Caco-2 (cell line): ENCODE data around the gene PHLPP1. TPM values are rescaled to one million over a fixed set of nuclear protein-coding genes. Genes with fewer than 3 reads are reported as not detected.

Experiments used
- BruUV-seq: library from RNA; stranded (reverse); fragments of 400-500 nt; replicated peaks from 2 replicates; lab custom pipeline; 2021; lab: Mats Ljungman, UMichigan
- CTCF ChIA-PET: fragments of 300-600 bp; sonication (Branson Sonifier 250); formaldehyde crosslinking; loops from one replicate; lab custom pipeline; 2022; ENCODE audit warnings: antibody characterized with exemption; lab: Charles Lee
- POLR2A ChIA-PET: fragments of 300-600 bp; sonication (Branson Sonifier 250); formaldehyde crosslinking; loops from one replicate; lab custom pipeline; 2022; ENCODE audit warnings: antibody characterized with exemption; lab: Charles Lee
- DNase-seq, 2 experiments: peaks; one replicate each; pipeline versions ENCODE4 v3.0.0 to v3.0.0-alpha.2; 2020 to 2022
- H3K27me3 ChIP-seq: replicated peaks from 2 replicates; pipeline ENCODE4 v1.6.0; 2011; ENCODE audit warnings: low read length; ENCODE audit not compliant: control insufficient read depth, insufficient read depth
- H3K36me3 ChIP-seq: 2 replicates; pipeline ENCODE4 v1.5.1; 2011; ENCODE audit warnings: low read length; ENCODE audit not compliant: control insufficient read depth, insufficient read depth
- H3K4me1 ChIP-seq: fragments of 250-450 bp; sonication (Bioruptor Pico); 2 replicates; pipeline ENCODE4 v1.5.1; 2020; ENCODE audit warnings: mild to moderate bottlenecking
- H3K4me3 ChIP-seq: 2 replicates; pipeline ENCODE4 v1.5.1; 2011; ENCODE audit warnings: low read depth, mild to moderate bottlenecking, control low read depth, low read length
- H3K9me3 ChIP-seq: fragments of 250-450 bp; sonication (Bioruptor Pico); 2 replicates; pipeline ENCODE4 v1.5.1; 2020; ENCODE audit warnings: mild to moderate bottlenecking, moderate library complexity
- H3K27ac Mint-ChIP-seq: one replicate; pipeline ENCODE4 v1.8.0; 2022; ENCODE audit warnings: mixed read lengths; ENCODE audit not compliant: unreplicated experiment
- H3K27me3 Mint-ChIP-seq: one replicate; pipeline ENCODE4 v1.8.0; 2022; ENCODE audit warnings: mixed read lengths; ENCODE audit not compliant: insufficient read depth, unreplicated experiment
- H3K36me3 Mint-ChIP-seq: one replicate; pipeline ENCODE4 v1.8.0; 2022; ENCODE audit warnings: mild to moderate bottlenecking, mixed read lengths; ENCODE audit not compliant: insufficient read depth, unreplicated experiment
- H3K4me1 Mint-ChIP-seq: one replicate; pipeline ENCODE4 v1.8.0; 2022; ENCODE audit warnings: low read depth, mixed read lengths; ENCODE audit not compliant: unreplicated experiment
- H3K4me3 Mint-ChIP-seq: one replicate; pipeline ENCODE4 v1.8.0; 2022; ENCODE audit warnings: mild to moderate bottlenecking, moderate library complexity, mixed read lengths; ENCODE audit not compliant: unreplicated experiment
- H3K9me3 Mint-ChIP-seq: one replicate; pipeline ENCODE4 v1.8.0; 2022; ENCODE audit warnings: mixed read lengths; ENCODE audit not compliant: unreplicated experiment
- CTCF ChIP-seq, 2 experiments: fragments of 200-600 bp in 1 of 2; IDR thresholded peaks; 1 replicate in 1 of 2; 2 replicates in 1 of 2; pipeline versions ENCODE4 v1.5.1 to v1.8.0; 2011 to 2022; ENCODE audit warnings: antibody characterized with exemption in 1 of 2, control low read depth in 1 of 2, inconsistent platforms in 1 of 2, low read depth in 1 of 2, low read length in 1 of 2, mild to moderate bottlenecking in 1 of 2, moderate library complexity in 1 of 2; ENCODE audit not compliant: insufficient read depth in 1 of 2, severe bottlenecking in 1 of 2, unreplicated experiment in 1 of 2
- intact Hi-C: fragments of 100-400 bp; cut with micrococcal nuclease; formaldehyde crosslinking; loops from one replicate; pipeline ENCODE4 v1.10.0; 2022; ENCODE audit not compliant: unreplicated experiment
- total RNA-seq: library from RNA; stranded (reverse); gene quantifications from 2 replicates; pipeline ENCODE4 v1.2.3, GENCODE V29; 2022

PHLPP1 gene
- total RNA-seq, 1 experiment from 2014 or later = 20.1 TPM

- no peak for TF ChIP-seq CTCF (IDR thresholded peaks at IDR 0.05; ENCODE audit: insufficient read depth in 1 of 2, low read depth in 1 of 2, low read length in 1 of 2, severe bottlenecking in 1 of 2, unreplicated experiment in 1 of 2)
- Mint-ChIP-seq H3K27me3 (no peaks in the 10 kb centered on the region), H3K27ac (no peak overlapping the region), H3K9me3 (no peaks in the 10 kb centered on the region), H3K4me3 (no peak overlapping the region), H3K36me3 (no peaks in the 10 kb centered on the region), H3K4me1 (peaks cover 20% of the 10 kb centered on the region)
- H3K9me3 ChIP-seq = no peaks in the 10 kb centered on the region
- H3K27me3 ChIP-seq = no peaks in the 10 kb centered on the region
- no peak for DNase-seq
- no TSS peak for BruUV-seq
- ChIA-PET CTCF (no interaction called here), POLR2A (no interaction called here)
- no peak overlapping the region for H3K4me3 ChIP-seq
- no peaks in the 10 kb centered on the region for H3K4me1 ChIP-seq
- intact Hi-C loops = no loop called here
- no peaks in the 10 kb centered on the region for H3K36me3 ChIP-seq
Observed at GRCh38 chr18:62781262-62781661, 65.9 kb downstream of the PHLPP1 start.

GRCh38 chr18:62781893-62782292 lies 66.6 kb downstream of the PHLPP1 start:
- Mint-ChIP-seq H3K4me1 (peaks cover 20% of the 10 kb centered on the region), H3K27ac (no peak overlapping the region), H3K4me3 (no peak overlapping the region), H3K27me3 (no peaks in the 10 kb centered on the region), H3K36me3 (no peaks in the 10 kb centered on the region), H3K9me3 (no peaks in the 10 kb centered on the region)
- POLR2A ChIA-PET = no interaction called here
- DNase-seq = no peak
- intact Hi-C loops = no loop called here
- H3K4me1 ChIP-seq = no peaks in the 10 kb centered on the region
- no TSS peak for BruUV-seq
- H3K36me3 ChIP-seq = no peaks in the 10 kb centered on the region
- no peaks in the 10 kb centered on the region for H3K9me3 ChIP-seq
- no peak overlapping the region for H3K4me3 ChIP-seq
- H3K27me3 ChIP-seq = no peaks in the 10 kb centered on the region
- CTCF ChIA-PET = no interaction called here
- TF ChIP-seq CTCF (IDR thresholded peaks at IDR 0.05; ENCODE audit: insufficient read depth in 1 of 2, low read depth in 1 of 2, low read length in 1 of 2, severe bottlenecking in 1 of 2, unreplicated experiment in 1 of 2) = no peak

GRCh38 chr18:62784338-62784965 lies 69.1 kb downstream of the PHLPP1 start:
- CTCF ChIA-PET = no interaction called here
- no peak for TF ChIP-seq CTCF (IDR thresholded peaks at IDR 0.05; ENCODE audit: insufficient read depth in 1 of 2, low read depth in 1 of 2, low read length in 1 of 2, severe bottlenecking in 1 of 2, unreplicated experiment in 1 of 2)
- no TSS peak for BruUV-seq
- no peak for DNase-seq
- Mint-ChIP-seq H3K27me3 (no peaks in the 10 kb centered on the region), H3K4me1 (peaks cover 35% of the 10 kb centered on the region), H3K27ac (no peak overlapping the region), H3K4me3 (no peak overlapping the region), H3K36me3 (no peaks in the 10 kb centered on the region), H3K9me3 (no peaks in the 10 kb centered on the region)
- POLR2A ChIA-PET = no interaction called here
- no peak overlapping the region for H3K4me3 ChIP-seq
- H3K4me1 ChIP-seq = peaks cover 10% of the 10 kb centered on the region; the same call in 1 of the 2 replicates
- H3K9me3 ChIP-seq = no peaks in the 10 kb centered on the region
- no peaks in the 10 kb centered on the region for H3K36me3 ChIP-seq
- intact Hi-C loops = no loop called here
- no peaks in the 10 kb centered on the region for H3K27me3 ChIP-seq
